Ishikawa (cell line): ENCODE measurements around the gene ZNF219.

Experiments
- CEBPB ChIP-seq: IDR thresholded peaks from 2 replicates; pipeline ENCODE4 v1.6.1; 2012
- CREB1 ChIP-seq: IDR thresholded peaks from 2 replicates; pipeline ENCODE4 v1.6.1; 2012; ENCODE audit warnings: low read depth
- EGR1 ChIP-seq: IDR thresholded peaks from 2 replicates; pipeline ENCODE4 v1.6.1; 2012
- EP300 ChIP-seq: IDR thresholded peaks from 2 replicates; pipeline ENCODE4 v1.6.1; 2012; ENCODE audit warnings: borderline replicate concordance
- FOXM1 ChIP-seq: IDR thresholded peaks from 2 replicates; pipeline ENCODE4 v1.6.1; 2012; ENCODE audit warnings: low read depth, borderline replicate concordance
- NFIC ChIP-seq: IDR thresholded peaks from 2 replicates; pipeline ENCODE4 v1.6.1; 2012
- RAD21 ChIP-seq: IDR thresholded peaks from 2 replicates; pipeline ENCODE4 v1.6.1; 2012; ENCODE audit warnings: low read depth
- TAF1 ChIP-seq: IDR thresholded peaks from 2 replicates; pipeline ENCODE4 v1.6.1; 2012; ENCODE audit warnings: low read depth, mild to moderate bottlenecking
- TCF12 ChIP-seq: IDR thresholded peaks from 2 replicates; pipeline ENCODE4 v1.6.1; 2012; ENCODE audit warnings: low read depth
- TEAD4 ChIP-seq: IDR thresholded peaks from 2 replicates; pipeline ENCODE4 v1.6.1; 2012
- YY1 ChIP-seq: IDR thresholded peaks from 2 replicates; pipeline ENCODE4 v1.6.1; 2012; ENCODE audit warnings: low read depth
- ZBTB7A ChIP-seq: IDR thresholded peaks from 2 replicates; pipeline ENCODE4 v1.6.1; 2012; ENCODE audit warnings: low read depth
- TF ChIP-seq, protein P1 (sequence below): IDR thresholded peaks from 2 replicates; pipeline ENCODE4 v1.6.1; 2012
- TF ChIP-seq, protein P2 (sequence below): IDR thresholded peaks from 2 replicates; pipeline ENCODE4 v1.6.1; 2012; ENCODE audit warnings: low read depth, mild to moderate bottlenecking
- TF ChIP-seq, protein P3 (sequence below): IDR thresholded peaks from 2 replicates; pipeline ENCODE4 v1.6.1; 2012

The ZNF219 gene

DNA sequence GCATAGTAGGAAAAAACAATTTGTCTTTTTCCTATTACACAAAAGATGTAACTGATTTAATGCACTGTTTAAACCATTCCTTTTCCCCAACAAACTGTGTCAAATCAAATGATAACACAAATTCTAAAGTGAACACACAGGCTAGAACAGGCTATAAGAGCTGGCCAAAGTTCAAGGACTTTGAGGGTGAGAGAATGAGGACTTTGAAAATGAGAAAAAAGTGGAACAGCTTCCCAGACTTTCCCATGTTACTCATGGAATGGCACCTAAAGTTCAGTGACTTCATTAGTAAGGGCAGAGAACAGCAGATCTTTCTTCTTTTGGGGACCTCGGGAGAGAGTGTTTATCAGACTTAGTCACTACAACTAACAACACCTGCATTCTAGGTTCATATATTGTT lies 25.0 kb upstream of the ZNF219 start:
- TF ChIP-seq, protein P1, sequence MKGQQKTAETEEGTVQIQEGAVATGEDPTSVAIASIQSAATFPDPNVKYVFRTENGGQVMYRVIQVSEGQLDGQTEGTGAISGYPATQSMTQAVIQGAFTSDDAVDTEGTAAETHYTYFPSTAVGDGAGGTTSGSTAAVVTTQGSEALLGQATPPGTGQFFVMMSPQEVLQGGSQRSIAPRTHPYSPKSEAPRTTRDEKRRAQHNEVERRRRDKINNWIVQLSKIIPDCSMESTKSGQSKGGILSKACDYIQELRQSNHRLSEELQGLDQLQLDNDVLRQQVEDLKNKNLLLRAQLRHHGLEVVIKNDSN, result no peak
- no peak for TF ChIP-seq YY1
- TF ChIP-seq, protein P2, sequence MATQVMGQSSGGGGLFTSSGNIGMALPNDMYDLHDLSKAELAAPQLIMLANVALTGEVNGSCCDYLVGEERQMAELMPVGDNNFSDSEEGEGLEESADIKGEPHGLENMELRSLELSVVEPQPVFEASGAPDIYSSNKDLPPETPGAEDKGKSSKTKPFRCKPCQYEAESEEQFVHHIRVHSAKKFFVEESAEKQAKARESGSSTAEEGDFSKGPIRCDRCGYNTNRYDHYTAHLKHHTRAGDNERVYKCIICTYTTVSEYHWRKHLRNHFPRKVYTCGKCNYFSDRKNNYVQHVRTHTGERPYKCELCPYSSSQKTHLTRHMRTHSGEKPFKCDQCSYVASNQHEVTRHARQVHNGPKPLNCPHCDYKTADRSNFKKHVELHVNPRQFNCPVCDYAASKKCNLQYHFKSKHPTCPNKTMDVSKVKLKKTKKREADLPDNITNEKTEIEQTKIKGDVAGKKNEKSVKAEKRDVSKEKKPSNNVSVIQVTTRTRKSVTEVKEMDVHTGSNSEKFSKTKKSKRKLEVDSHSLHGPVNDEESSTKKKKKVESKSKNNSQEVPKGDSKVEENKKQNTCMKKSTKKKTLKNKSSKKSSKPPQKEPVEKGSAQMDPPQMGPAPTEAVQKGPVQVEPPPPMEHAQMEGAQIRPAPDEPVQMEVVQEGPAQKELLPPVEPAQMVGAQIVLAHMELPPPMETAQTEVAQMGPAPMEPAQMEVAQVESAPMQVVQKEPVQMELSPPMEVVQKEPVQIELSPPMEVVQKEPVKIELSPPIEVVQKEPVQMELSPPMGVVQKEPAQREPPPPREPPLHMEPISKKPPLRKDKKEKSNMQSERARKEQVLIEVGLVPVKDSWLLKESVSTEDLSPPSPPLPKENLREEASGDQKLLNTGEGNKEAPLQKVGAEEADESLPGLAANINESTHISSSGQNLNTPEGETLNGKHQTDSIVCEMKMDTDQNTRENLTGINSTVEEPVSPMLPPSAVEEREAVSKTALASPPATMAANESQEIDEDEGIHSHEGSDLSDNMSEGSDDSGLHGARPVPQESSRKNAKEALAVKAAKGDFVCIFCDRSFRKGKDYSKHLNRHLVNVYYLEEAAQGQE, result no peak

DNA sequence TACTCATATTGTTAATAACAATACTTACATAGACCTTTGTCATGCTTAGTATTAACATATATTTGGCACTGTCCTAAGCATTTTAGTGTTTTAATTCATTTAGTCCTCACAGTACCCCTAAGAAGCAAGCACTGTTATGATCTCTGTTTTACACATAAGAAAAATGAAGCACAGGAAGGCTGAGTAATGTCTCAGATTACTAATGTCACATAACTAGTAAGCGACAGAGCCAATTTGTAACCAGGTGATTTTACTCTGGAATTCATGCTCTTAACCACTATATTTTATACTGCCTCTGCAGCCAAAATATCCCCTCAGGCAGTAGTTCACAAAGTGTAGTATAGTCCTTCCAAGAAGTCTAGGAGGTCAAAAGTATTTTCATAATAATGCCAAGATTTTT lies 22.7 kb upstream of the ZNF219 start:
- no peak for TF ChIP-seq CREB1
- TF ChIP-seq NFIC, result no peak
- TF ChIP-seq, protein P2, result no peak
- no peak for TF ChIP-seq FOXM1
- no peak for TF ChIP-seq TAF1
- TF ChIP-seq, protein P1, result no peak
- no peak for TF ChIP-seq YY1
- no peak for TF ChIP-seq TCF12
- no peak for TF ChIP-seq EP300
- no peak for TF ChIP-seq ZBTB7A

DNA sequence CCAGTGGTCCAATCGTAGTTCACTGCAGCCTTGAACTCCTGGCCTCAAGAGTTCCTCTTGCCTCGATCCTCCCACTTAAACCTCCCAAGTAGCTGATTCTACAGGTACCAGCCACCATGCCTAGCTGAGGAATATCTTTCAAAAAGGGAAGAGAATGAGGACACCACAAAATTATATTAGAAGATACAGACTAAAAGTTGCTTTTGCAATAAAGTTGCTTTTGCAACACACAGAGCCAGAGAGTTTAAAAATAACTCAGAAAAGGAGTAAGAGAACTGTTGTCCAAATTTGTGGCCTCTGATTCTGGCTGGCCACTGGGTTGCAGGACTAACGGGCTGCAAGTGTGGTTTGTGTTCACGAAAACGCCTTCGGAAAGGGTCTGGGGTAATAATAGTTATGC lies 22.2 kb upstream of the ZNF219 start:
- TF ChIP-seq CEBPB (no peak), TEAD4 (no peak), NFIC (no peak), ZBTB7A (no peak), EGR1 (no peak)
- TF ChIP-seq, protein P2, result no peak
- TF ChIP-seq, protein P3, sequence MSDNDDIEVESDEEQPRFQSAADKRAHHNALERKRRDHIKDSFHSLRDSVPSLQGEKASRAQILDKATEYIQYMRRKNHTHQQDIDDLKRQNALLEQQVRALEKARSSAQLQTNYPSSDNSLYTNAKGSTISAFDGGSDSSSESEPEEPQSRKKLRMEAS, result no peak

DNA sequence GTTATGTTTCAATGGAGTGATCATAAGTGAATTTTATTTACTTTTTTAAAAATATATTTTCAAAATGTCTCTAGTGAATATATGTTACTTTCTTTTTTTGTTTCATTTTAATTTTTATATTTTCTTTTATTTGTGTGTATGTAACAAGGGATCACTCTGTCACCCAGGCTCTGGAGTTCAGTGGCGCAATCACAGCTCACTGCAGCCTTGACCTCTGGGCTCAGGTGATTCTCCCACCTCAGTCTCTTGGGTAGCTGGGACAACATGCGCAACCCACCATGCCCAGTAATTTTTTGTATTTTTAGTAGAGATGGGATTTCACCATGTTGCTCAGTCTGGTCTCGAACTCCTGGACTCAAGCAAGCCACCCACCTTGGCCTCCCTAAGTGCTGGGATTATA lies 20.5 kb upstream of the ZNF219 start:
- no peak for TF ChIP-seq RAD21
- TF ChIP-seq TCF12, result no peak
- TF ChIP-seq EP300, result no peak
- TF ChIP-seq YY1, result no peak
- no peak for TF ChIP-seq CEBPB
- no peak for TF ChIP-seq FOXM1
- TF ChIP-seq TAF1, result no peak
- TF ChIP-seq ZBTB7A, result no peak
- TF ChIP-seq NFIC, result no peak
- TF ChIP-seq, protein P1, result no peak
- TF ChIP-seq TEAD4, result no peak
- no peak for TF ChIP-seq EGR1
- TF ChIP-seq, protein P3, result no peak
- no peak for TF ChIP-seq CREB1
- TF ChIP-seq, protein P2, result no peak
